GM19023 (cell line): ENCODE measurements around the gene MYO18A.
"Not testable (repeated sequence)": the region's sequence is repeated elsewhere in the genome, so short reads cannot be mapped to it uniquely, and the experiment has no call there.

ENCODE experiments used
- ATAC-seq: cut with Tn5 transposase; IDR thresholded peaks from one replicate; pipeline ENCODE4 v1.9.1; 2021; ENCODE audit warnings: mild to moderate bottlenecking, moderate library complexity; ENCODE audit not compliant: unreplicated experiment

The MYO18A gene

DNA sequence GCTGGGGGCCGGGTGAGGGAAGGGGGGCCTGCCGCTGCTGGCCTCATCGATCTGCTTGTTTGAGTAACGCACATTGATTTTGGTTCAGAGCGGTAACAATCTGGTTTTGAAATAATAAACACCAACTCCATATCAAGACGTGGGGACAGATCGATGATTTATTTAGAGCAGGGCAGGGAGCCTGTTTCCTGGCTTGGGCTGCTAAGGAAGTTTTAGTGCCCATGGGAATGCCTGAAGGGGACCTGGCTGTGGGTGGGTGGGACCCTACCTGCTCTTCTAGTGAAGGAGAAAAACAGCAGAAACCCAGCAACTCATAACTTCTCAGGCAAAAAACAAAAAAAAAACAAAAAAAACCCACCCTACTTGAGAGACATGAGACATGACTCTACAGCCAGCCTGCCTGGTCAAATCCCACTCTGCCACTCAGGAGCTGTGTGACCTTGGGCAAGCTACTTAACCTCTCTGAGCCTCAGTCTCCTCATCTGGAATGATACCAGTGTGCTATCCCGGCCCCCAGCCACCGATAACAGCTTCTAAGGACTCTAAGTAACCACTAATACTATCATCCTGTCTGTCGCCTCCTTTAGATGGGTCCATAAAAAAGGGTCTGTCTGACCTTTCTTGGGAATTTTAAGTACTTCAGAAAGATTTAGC, 71.2 kb downstream of the MYO18A start:
- ATAC-seq, result no peak

DNA sequence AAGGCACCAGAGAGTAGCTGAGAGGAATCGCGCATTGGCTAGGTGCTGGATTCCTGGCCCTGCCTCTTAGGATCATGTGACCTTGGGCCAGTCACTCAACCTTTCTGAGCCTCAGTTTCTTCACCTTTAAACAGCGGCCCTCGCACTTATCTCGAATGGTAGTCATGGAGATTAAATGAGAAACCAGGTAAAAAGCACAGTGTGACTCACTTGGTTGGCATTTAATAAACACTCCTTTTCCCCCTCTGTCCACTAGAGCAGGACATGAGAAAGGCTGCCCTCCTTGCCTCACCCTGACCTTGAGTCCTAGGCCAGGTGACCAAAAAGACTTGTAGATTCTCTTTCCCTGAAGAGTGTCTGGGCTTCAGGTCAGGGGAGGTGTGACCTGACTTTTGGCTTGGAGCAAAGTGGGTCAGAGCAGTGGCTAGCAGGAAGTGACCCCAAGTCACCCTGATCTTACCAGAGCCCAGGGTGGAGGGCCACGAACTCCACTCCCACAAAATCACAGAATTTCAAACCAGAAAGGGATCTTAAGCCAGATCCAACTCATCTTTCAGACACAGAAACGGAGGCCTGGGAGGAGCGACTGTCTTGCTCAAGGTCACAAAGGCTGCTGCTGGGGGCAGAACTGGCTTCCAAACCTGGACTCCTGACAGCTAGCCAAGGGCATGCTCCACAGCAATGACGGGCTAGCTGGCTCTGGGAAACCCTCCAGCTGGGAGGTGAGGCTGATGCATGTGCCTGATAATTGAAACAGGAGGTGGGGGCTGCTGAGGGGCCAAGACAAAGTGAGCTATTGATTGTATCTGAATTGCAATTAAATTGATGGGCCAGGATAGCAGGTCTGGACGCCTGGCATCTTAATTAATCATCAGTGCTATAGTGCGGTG, 72.0 kb downstream of the MYO18A start:
- ATAC-seq, result no peak

GRCh38 chr17:29107084-29107483, 73.1 kb downstream of the MYO18A start:
- ATAC-seq, result no peak

GRCh38 chr17:29103341-29103740, 76.9 kb downstream of the MYO18A start:
- no peak for ATAC-seq

DNA sequence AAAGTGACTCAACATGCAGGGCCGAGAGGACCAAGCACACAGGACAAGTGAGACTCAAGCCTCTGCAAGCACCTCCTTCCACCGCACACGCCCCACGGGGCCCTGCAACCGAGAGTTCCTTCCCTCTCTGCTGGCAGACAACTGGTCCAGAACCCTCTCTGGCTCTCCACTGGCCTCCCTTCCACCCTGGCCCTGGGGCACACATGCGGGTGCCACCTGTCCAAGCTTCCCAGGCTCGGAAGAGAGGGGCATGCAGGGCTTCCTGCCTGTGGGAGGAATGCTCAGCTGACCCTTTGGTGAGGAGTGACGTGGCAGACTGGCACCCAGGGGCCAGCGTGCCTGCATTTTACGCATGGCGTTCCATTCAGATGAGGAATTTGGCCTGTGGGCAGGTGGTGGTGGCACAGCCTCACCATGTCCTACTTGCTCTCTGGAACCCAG, 77.4 kb downstream of the MYO18A start:
- no peak for ATAC-seq

DNA sequence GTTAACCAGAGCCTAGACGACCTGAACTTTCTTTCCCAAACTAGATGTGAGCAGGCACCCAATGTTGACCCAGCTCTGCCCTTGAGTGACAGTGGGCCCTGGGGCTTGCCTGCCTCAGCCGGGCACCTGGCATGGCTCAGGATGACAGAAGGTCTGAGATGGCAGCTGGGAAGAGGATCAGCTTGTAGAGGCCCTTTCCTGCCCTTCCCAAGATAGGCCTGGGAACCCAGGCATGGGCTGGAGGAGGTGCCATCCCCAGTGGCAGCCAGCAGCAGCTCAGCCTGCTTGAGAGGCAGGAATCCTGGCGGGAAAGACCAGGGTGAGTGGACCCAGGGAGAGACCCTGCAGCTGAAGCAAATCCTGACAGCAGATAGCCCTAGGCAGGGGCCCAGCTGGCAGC, 78.2 kb downstream of the MYO18A start:
- no peak for ATAC-seq

GRCh38 chr17:29100296-29100695, 79.9 kb downstream of the MYO18A start:
- no peak for ATAC-seq

- ATAC-seq, result no peak
Observed at GRCh38 chr17:29099527-29099926, 80.7 kb downstream of the MYO18A start.

GRCh38 chr17:29096094-29096493, 84.1 kb downstream of the MYO18A start:
- ATAC-seq, result no peak

DNA sequence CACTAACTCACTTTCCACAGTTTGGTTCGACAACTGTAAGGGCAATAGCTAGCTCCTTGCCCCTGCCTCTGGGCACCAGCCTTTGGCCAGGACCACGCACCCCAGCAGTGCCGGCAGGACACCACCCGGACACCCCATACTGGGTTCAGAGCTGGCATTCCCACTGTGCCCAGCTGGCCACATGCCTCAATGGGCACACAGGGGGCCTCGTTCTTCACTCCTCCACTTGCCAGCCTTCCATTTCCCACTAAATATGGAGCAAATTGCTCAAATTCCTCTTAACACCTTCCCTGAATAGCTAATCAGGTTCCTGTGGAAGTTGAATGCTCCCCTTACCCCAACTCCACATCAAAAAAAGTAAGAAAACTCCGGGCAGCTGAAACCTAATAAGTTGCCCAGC, 84.8 kb downstream of the MYO18A start:
- no peak for ATAC-seq

GRCh38 chr17:29094101-29094708, 86.0 kb downstream of the MYO18A start:
- ATAC-seq, result no peak

DNA sequence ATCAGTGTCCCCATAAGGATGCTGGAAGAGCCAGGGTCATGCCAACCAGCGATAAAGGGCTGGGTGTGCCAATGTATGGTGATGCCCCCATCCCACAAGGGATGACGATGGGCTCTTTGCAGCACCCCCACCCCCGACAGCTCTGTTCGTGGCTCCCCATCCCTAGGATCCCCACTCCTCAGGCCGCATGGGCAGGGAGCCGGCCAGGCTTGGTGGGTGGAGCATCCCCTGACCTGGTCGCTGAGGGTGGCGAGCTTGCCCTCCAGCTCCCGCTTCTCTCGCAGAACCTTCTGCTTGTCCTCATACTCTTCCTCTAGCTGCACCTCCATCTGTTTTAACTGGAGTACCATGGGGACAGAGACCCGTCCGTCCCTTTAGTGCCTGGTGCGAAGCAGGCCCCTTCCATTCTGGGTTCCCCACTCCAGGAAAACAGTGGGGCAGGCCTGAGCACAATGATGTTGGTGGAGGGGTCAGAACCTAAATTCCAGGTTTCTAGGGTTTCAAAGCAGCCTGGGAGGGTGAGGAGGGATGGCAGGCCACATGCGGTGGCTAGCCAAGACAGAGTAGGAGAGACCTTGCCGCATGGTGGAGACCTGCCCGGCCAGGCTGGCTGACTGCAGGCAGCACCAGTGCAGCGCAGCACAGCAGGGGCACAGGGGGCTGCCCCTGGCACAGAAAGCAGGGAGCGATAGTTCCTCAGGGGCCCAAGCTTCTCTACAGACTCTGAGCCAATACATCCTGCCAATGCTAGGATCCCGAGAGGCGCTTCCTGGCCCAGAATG, 86.9 kb downstream of the MYO18A start:
- ATAC-seq, result no peak

- no peak for ATAC-seq
Observed at GRCh38 chr17:29091606-29092289, 88.5 kb downstream of the MYO18A start.

- ATAC-seq, result no peak
Observed at GRCh38 chr17:29090750-29091605, 89.2 kb downstream of the MYO18A start.

DNA sequence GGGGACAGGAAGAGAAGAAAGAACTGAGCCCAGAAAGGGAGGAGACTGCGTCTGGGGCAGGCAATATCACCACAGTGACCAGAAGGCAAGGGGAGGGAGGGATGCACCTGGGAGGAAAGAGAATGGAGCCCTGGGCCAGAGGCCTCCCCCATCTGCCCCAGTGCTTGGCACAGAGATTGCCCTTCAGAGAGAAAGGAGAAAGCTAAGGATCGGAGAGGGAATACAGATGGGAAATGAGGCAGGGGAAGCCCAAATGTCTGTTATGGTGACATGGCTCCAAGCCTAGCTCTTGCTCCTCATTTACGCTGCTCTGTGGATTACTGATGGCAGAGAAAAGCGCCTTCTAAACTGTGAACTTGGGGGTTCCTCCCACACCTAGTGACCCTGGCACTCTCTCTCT, 90.1 kb downstream of the MYO18A start:
- ATAC-seq, result no peak

GRCh38 chr17:29089601-29090044, 90.6 kb downstream of the MYO18A start:
- ATAC-seq, result no peak

DNA sequence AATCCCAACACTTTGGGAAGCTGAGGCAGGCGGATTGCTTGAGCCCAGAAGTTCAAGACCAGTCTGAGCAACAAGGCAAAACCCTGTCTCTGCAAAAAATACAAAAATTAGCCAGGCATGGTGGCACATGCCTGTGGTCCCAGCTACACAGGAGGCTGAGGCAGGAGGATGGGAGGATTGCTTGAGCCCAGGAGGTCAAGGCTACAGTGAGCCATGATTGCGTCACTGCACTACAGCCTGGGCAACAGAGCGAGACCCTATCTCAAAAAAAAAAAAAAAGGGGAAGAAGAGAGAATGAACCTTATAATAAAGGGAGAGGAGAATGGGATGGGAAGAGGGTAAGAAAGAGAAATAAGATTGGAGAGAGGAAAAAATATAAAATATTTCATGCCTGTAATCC, 91.4 kb downstream of the MYO18A start:
- not testable (repeated sequence) for ATAC-seq

DNA sequence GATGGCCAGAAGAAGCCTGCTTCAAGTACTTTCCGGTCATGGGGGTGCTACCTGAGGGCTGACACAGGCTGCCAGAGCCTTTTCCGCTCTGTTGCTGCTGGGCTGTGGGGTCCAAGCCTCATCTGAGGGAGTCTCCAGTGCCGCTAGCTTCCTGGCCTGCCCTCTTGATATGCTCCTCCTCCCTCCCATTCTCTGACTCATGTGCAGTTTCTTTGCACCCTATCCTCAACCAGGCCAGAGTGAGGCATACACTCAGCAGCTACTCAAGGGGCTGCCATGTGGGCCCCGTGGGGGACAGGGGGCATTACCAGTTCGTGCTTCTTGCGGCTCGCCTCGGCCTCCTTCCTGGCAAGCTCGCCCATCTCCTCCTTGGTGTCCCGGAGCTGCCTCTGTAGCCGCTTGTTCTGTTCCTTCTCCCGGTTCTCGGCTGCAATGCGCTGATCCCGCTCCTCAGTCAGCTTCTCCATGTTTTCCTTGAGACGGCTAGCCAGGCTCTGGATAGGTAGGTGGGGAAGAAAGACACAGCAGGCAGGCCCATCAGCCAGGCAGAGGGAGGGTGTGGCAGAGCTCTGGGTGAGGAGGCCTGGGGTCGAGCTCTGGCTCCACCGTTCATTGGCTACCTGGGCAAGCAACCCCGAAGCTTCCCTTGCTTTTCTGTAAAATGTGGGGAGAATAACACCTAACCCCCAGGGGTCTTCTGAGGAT, 93.4 kb downstream of the MYO18A start:
- no peak for ATAC-seq

GRCh38 chr17:29085223-29085622, 95.0 kb downstream of the MYO18A start:
- ATAC-seq, result no peak
